ENCODE measurements around the gene ANXA2R.

GRCh38 chr5:42993516-42994245 lies 46.4 kb downstream of the ANXA2R start:
- no peak for TF ChIP-seq CTCF (IDR thresholded peaks at IDR 0.05)
- no peak for TF ChIP-seq EZH2 (IDR thresholded peaks at IDR 0.05; ENCODE audit: borderline replicate concordance, insufficient read depth, low read depth, low read length, poor library complexity, severe bottlenecking)
